Endodermal cell (in vitro differentiated cells): ENCODE data around the gene ADGRB3. TPM values are rescaled to one million over a fixed set of nuclear protein-coding genes. Genes with fewer than 3 reads are reported as not detected.

Source experiments
- DNase-seq: peaks from one replicate; pipeline ENCODE4 v3.0.0-alpha.2; 2017
- H3K27ac ChIP-seq: 2 replicates; pipeline ENCODE4 v1.5.1; 2013; ENCODE audit warnings: mild to moderate bottlenecking, low read depth, low read length, moderate library complexity
- H3K27me3 ChIP-seq: 2 replicates; pipeline ENCODE4 v1.6.1; 2013; ENCODE audit warnings: mild to moderate bottlenecking, low read length, moderate library complexity; ENCODE audit not compliant: insufficient read depth, control insufficient read depth, poor library complexity, severe bottlenecking
- H3K36me3 ChIP-seq: 2 replicates; pipeline ENCODE4 v1.7.0; 2013; ENCODE audit warnings: mild to moderate bottlenecking, low read length, moderate library complexity; ENCODE audit not compliant: control insufficient read depth, insufficient read depth
- H3K4me1 ChIP-seq: one replicate; pipeline ENCODE4 v1.7.0; 2013; ENCODE audit warnings: low read length; ENCODE audit not compliant: control insufficient read depth, insufficient read depth
- H3K4me3 ChIP-seq: 2 replicates; pipeline ENCODE4 v1.5.1; 2013; ENCODE audit warnings: mild to moderate bottlenecking, low read length, moderate library complexity
- H3K9ac ChIP-seq: 2 replicates; pipeline ENCODE4 v1.6.1; 2013; ENCODE audit warnings: mild to moderate bottlenecking, low read length, moderate library complexity; ENCODE audit not compliant: poor library complexity, severe bottlenecking; ENCODE audit errors: extremely low read depth
- H3K9me3 ChIP-seq: 2 replicates; pipeline ENCODE4 v1.6.1; 2013; ENCODE audit warnings: mild to moderate bottlenecking, low read length, moderate library complexity; ENCODE audit not compliant: control insufficient read depth
- H3K27ac Mint-ChIP-seq: 2 replicates; pipeline ENCODE4 v1.8.0; 2020; ENCODE audit warnings: mixed read lengths
- H3K27me3 Mint-ChIP-seq: 2 replicates; pipeline ENCODE4 v1.8.0; 2021; ENCODE audit warnings: mild to moderate bottlenecking, mixed read lengths; ENCODE audit not compliant: insufficient read depth
- H3K36me3 Mint-ChIP-seq: 2 replicates; pipeline ENCODE4 v1.8.0; 2020; ENCODE audit warnings: low read depth, mixed read lengths
- H3K4me1 Mint-ChIP-seq: 2 replicates; pipeline ENCODE4 v1.8.0; 2020; ENCODE audit warnings: mixed read lengths
- H3K4me3 Mint-ChIP-seq: 2 replicates; pipeline ENCODE4 v1.8.0; 2020; ENCODE audit warnings: mild to moderate bottlenecking, moderate library complexity, mixed read lengths
- H3K9me3 Mint-ChIP-seq: 2 replicates; pipeline ENCODE4 v1.8.0; 2020; ENCODE audit warnings: mild to moderate bottlenecking, mixed read lengths
- CTCF ChIP-seq: fragments of 200-600 bp; sonication (generic); conservative IDR thresholded peaks from 2 replicates; pipeline ENCODE4 v1.5.0; 2021; ENCODE audit warnings: antibody characterized with exemption, mild to moderate bottlenecking
- WGBS, 2 experiments: methylation state at CpG; one replicate each; pipeline versions ENCODE4 v1.1.5 to v1.1.7; 2013; ENCODE audit warnings: missing lambda C conversion rate in 2 of 2, mixed read lengths in 1 of 2; ENCODE audit not compliant: insufficient coverage in 1 of 2, insufficient read length in 1 of 2; 5-methylcytosine and 5-hydroxymethylcytosine counted together
- total RNA-seq, 2 donors: library from RNA; stranded (reverse); fragmentation: NEBNext Ultra II Directional in 1 of 2; extraction: Animal tissue kit (Norgen Biotek cat#: 25700) in 1 of 2; gene quantifications; 2 replicates in 1 of 2; 3 replicates in 1 of 2; pipeline ENCODE4 v1.2.1, GENCODE V29; 2021

The ADGRB3 gene
- total RNA-seq, 2 donors from 2014 or later = 0.33 to 1.3 TPM

DNA sequence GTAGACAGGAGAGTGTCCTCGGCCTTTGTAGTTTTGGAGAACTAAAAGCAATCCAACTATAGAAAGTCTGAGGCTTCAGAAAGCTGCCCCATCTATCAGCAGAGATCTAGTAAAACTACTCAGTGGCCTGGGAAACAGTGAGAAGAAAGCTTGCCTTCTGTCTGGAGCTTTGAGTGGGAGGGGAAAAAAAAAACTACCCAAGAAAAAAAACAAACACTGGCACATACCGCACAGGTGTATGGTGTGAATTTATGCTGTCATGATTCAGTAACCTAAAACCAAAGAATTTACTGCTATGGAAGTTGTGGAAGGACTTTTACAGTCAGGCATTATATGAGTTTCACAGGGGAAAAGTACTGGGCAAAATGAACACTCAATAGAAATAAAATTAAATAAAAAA lies 280.5 kb downstream of the ADGRB3 start:
- Mint-ChIP-seq H3K27ac (no peak overlapping the region), H3K4me1 (no peaks in the 10 kb centered on the region), H3K36me3 (no peaks in the 10 kb centered on the region), H3K9me3 (peaks cover 20% of the 10 kb centered on the region), H3K27me3 (no peaks in the 10 kb centered on the region), H3K4me3 (no peak overlapping the region)
- Histone ChIP-seq H3K27ac (no peak overlapping the region), H3K4me1 (no peaks in the 10 kb centered on the region), H3K4me3 (no peak overlapping the region), H3K9ac (no peak overlapping the region), H3K27me3 (no peaks in the 10 kb centered on the region), H3K36me3 (no peaks in the 10 kb centered on the region), H3K9me3 (no peaks in the 10 kb centered on the region)
- no peak for TF ChIP-seq CTCF
- 92% methylated on average over 2 of the region's 2 CpGs; no CpG with 5 or more reads in 1 of the 2 experiments for WGBS, 2 experiments
- DNase-seq = no peak

GRCh38 chr6:68919537-68919936 lies 284.5 kb downstream of the ADGRB3 start:
- H3K27me3 Mint-ChIP-seq = no peaks in the 10 kb centered on the region

GRCh38 chr6:68941345-68941744 lies 306.3 kb downstream of the ADGRB3 start:
- Mint-ChIP-seq H3K9me3 (no peaks in the 10 kb centered on the region), H3K4me3 (no peak overlapping the region), H3K27me3 (no peaks in the 10 kb centered on the region), H3K27ac (no peak overlapping the region), H3K36me3 (no peaks in the 10 kb centered on the region), H3K4me1 (no peaks in the 10 kb centered on the region)
- TF ChIP-seq CTCF = no peak
- 94% methylated on average over 1 of the region's 2 CpGs; no CpG with 5 or more reads in 1 of the 2 experiments for WGBS, 2 experiments
- no peak for DNase-seq
- Histone ChIP-seq H3K9me3 (no peaks in the 10 kb centered on the region), H3K27ac (no peak overlapping the region), H3K9ac (no peak overlapping the region), H3K4me3 (no peak overlapping the region), H3K36me3 (no peaks in the 10 kb centered on the region), H3K4me1 (no peaks in the 10 kb centered on the region), H3K27me3 (no peaks in the 10 kb centered on the region)

More at GRCh38 chr6:68919537-68919936, 284.5 kb downstream of the ADGRB3 start:
- H3K36me3 Mint-ChIP-seq = no peaks in the 10 kb centered on the region
- DNase-seq = no peak
- Histone ChIP-seq H3K27ac (no peak overlapping the region), H3K9me3 (no peaks in the 10 kb centered on the region), H3K36me3 (no peaks in the 10 kb centered on the region), H3K9ac (no peak overlapping the region), H3K4me3 (no peak overlapping the region), H3K27me3 (no peaks in the 10 kb centered on the region), H3K4me1 (no peaks in the 10 kb centered on the region)
- H3K9me3 Mint-ChIP-seq = no peaks in the 10 kb centered on the region
- H3K4me1 Mint-ChIP-seq = no peaks in the 10 kb centered on the region
- TF ChIP-seq CTCF = no peak
- no peak overlapping the region for H3K27ac Mint-ChIP-seq
- no peak overlapping the region for H3K4me3 Mint-ChIP-seq
- WGBS, 2 experiments = 92 to 93% methylated on average over 3 of the region's 3 CpGs
